ENCODE measurements around the gene OSM.

The OSM gene

GRCh38 chr22:30240541-30241417, 25.9 kb downstream of the OSM start:
- no peak overlapping the region for H4K8ac ChIP-seq (ENCODE audit: low read depth, low read length)
- no peak overlapping the region for H4K5ac ChIP-seq (ENCODE audit: low read length)
- H2AK5ac ChIP-seq (ENCODE audit: low read length): no peak overlapping the region
- no peaks in the 10 kb centered on the region for H3K79me2 ChIP-seq (ENCODE audit: control insufficient read depth, insufficient read depth, low read length)
- no peak for DNase-seq
- H3K79me1 ChIP-seq (ENCODE audit: low read length): no peaks in the 10 kb centered on the region
- H3K4me1 ChIP-seq (ENCODE audit: control insufficient read depth, low read depth, low read length): peaks cover 8% of the 10 kb centered on the region
- no peak overlapping the region for H3K4me2 ChIP-seq (ENCODE audit: low read length)
- no peak overlapping the region for H2BK120ac ChIP-seq (ENCODE audit: low read depth, low read length)
- no CpG with 5 or more reads among the region's 24 CpGs for WGBS (ENCODE audit: extremely low coverage, insufficient coverage, low lambda C conversion rate)
- H3K27ac ChIP-seq (ENCODE audit: low read depth, low read length): no peak overlapping the region
- H3K27me3 ChIP-seq (ENCODE audit: insufficient read depth, low read length, poor library complexity): no peaks in the 10 kb centered on the region
- H3K4me3 ChIP-seq (ENCODE audit: low read length): no peak overlapping the region
- H3K4ac ChIP-seq (ENCODE audit: low read depth, low read length): no peak overlapping the region
- no peak overlapping the region for H2BK15ac ChIP-seq (replicated peaks; ENCODE audit: low read depth)
- no peak overlapping the region for H3K23ac ChIP-seq (ENCODE audit: low read length)
- H3K9ac ChIP-seq (ENCODE audit: low read length): no peak overlapping the region
- no peak overlapping the region for H3K18ac ChIP-seq (ENCODE audit: low read length)
- no peak overlapping the region for H3K56ac ChIP-seq (ENCODE audit: low read length)
- no peak overlapping the region for H2BK5ac ChIP-seq (ENCODE audit: low read length)
- no peaks in the 10 kb centered on the region for H3K36me3 ChIP-seq (ENCODE audit: control insufficient read depth, insufficient read depth, low read length)

- H3K4me2 ChIP-seq (ENCODE audit: low read length): no peak overlapping the region
- no peak overlapping the region for H2BK5ac ChIP-seq (ENCODE audit: low read length)
- H2BK15ac ChIP-seq (replicated peaks; ENCODE audit: low read depth): no peak overlapping the region
- H3K79me2 ChIP-seq (ENCODE audit: control insufficient read depth, insufficient read depth, low read length): no peaks in the 10 kb centered on the region
- no peak overlapping the region for H3K18ac ChIP-seq (ENCODE audit: low read length)
- H4K5ac ChIP-seq (ENCODE audit: low read length): no peak overlapping the region
- no peak overlapping the region for H2AK5ac ChIP-seq (ENCODE audit: low read length)
- no peak for DNase-seq
- H3K27ac ChIP-seq (ENCODE audit: low read depth, low read length): no peak overlapping the region
- no peak overlapping the region for H3K56ac ChIP-seq (ENCODE audit: low read length)
- no peak overlapping the region for H3K4me3 ChIP-seq (ENCODE audit: low read length)
- H3K27me3 ChIP-seq (ENCODE audit: insufficient read depth, low read length, poor library complexity): no peaks in the 10 kb centered on the region
- H3K4ac ChIP-seq (ENCODE audit: low read depth, low read length): no peak overlapping the region
- WGBS (ENCODE audit: extremely low coverage, insufficient coverage, low lambda C conversion rate): no CpG with 5 or more reads among the region's 17 CpGs
- H3K23ac ChIP-seq (ENCODE audit: low read length): no peak overlapping the region
- H3K9ac ChIP-seq (ENCODE audit: low read length): no peak overlapping the region
- H3K36me3 ChIP-seq (ENCODE audit: control insufficient read depth, insufficient read depth, low read length): no peaks in the 10 kb centered on the region
- no peaks in the 10 kb centered on the region for H3K79me1 ChIP-seq (ENCODE audit: low read length)
- no peak overlapping the region for H4K8ac ChIP-seq (ENCODE audit: low read depth, low read length)
- peaks cover 11% of the 10 kb centered on the region for H3K4me1 ChIP-seq (ENCODE audit: control insufficient read depth, low read depth, low read length)
- H2BK120ac ChIP-seq (ENCODE audit: low read depth, low read length): no peak overlapping the region
Measured at GRCh38 chr22:30239488-30240405, 26.9 kb downstream of the OSM start.

- WGBS (ENCODE audit: extremely low coverage, insufficient coverage, low lambda C conversion rate): no CpG with 5 or more reads among the region's 27 CpGs
- Histone ChIP-seq H3K27me3 (ENCODE audit: insufficient read depth, low read length, poor library complexity) (no peaks in the 10 kb centered on the region), H2BK120ac (ENCODE audit: low read depth, low read length) (no peak overlapping the region), H3K79me2 (ENCODE audit: control insufficient read depth, insufficient read depth, low read length) (no peaks in the 10 kb centered on the region), H2AK5ac (ENCODE audit: low read length) (no peak overlapping the region), H3K4me3 (ENCODE audit: low read length) (no peak overlapping the region), H3K79me1 (ENCODE audit: low read length) (no peaks in the 10 kb centered on the region), H3K23ac (ENCODE audit: low read length) (no peak overlapping the region), H2BK5ac (ENCODE audit: low read length) (no peak overlapping the region), H2BK15ac (replicated peaks; ENCODE audit: low read depth) (no peak overlapping the region), H3K4me2 (ENCODE audit: low read length) (no peak overlapping the region), H3K27ac (ENCODE audit: low read depth, low read length) (no peak overlapping the region), H3K36me3 (ENCODE audit: control insufficient read depth, insufficient read depth, low read length) (no peaks in the 10 kb centered on the region), H3K4ac (ENCODE audit: low read depth, low read length) (no peak overlapping the region), H3K4me1 (ENCODE audit: control insufficient read depth, low read depth, low read length) (peaks cover 11% of the 10 kb centered on the region), H4K5ac (ENCODE audit: low read length) (no peak overlapping the region), H3K56ac (ENCODE audit: low read length) (peak overlapping the region; percentile 53), H4K8ac (ENCODE audit: low read depth, low read length) (no peak overlapping the region), H3K9ac (ENCODE audit: low read length) (no peak overlapping the region), H3K18ac (ENCODE audit: low read length) (no peak overlapping the region)
- DNase-seq: peak; percentile 60
Measured at GRCh38 chr22:30238661-30239487, 27.8 kb downstream of the OSM start.

GRCh38 chr22:30238136-30238535, 28.5 kb downstream of the OSM start:
- Histone ChIP-seq H4K5ac (ENCODE audit: low read length) (no peak overlapping the region), H3K4me3 (ENCODE audit: low read length) (no peak overlapping the region), H3K79me1 (ENCODE audit: low read length) (no peaks in the 10 kb centered on the region), H3K4me2 (ENCODE audit: low read length) (no peak overlapping the region), H3K36me3 (ENCODE audit: control insufficient read depth, insufficient read depth, low read length) (no peaks in the 10 kb centered on the region), H3K56ac (ENCODE audit: low read length) (peak overlapping the region; percentile 22), H2BK5ac (ENCODE audit: low read length) (no peak overlapping the region), H3K4me1 (ENCODE audit: control insufficient read depth, low read depth, low read length) (peaks cover 11% of the 10 kb centered on the region), H3K79me2 (ENCODE audit: control insufficient read depth, insufficient read depth, low read length) (no peaks in the 10 kb centered on the region), H3K27ac (ENCODE audit: low read depth, low read length) (no peak overlapping the region), H4K8ac (ENCODE audit: low read depth, low read length) (no peak overlapping the region), H3K27me3 (ENCODE audit: insufficient read depth, low read length, poor library complexity) (no peaks in the 10 kb centered on the region), H2BK15ac (replicated peaks; ENCODE audit: low read depth) (no peak overlapping the region), H3K9ac (ENCODE audit: low read length) (no peak overlapping the region), H2AK5ac (ENCODE audit: low read length) (no peak overlapping the region), H3K4ac (ENCODE audit: low read depth, low read length) (no peak overlapping the region), H2BK120ac (ENCODE audit: low read depth, low read length) (no peak overlapping the region), H3K23ac (ENCODE audit: low read length) (no peak overlapping the region), H3K18ac (ENCODE audit: low read length) (no peak overlapping the region)
- no CpG with 5 or more reads among the region's 9 CpGs for WGBS (ENCODE audit: extremely low coverage, insufficient coverage, low lambda C conversion rate)
- no peak for DNase-seq

GRCh38 chr22:30236875-30237274, 29.8 kb downstream of the OSM start:
- H2BK120ac ChIP-seq (ENCODE audit: low read depth, low read length): no peak overlapping the region
- H3K27ac ChIP-seq (ENCODE audit: low read depth, low read length): no peak overlapping the region
- H3K27me3 ChIP-seq (ENCODE audit: insufficient read depth, low read length, poor library complexity): no peaks in the 10 kb centered on the region
- no peak overlapping the region for H4K8ac ChIP-seq (ENCODE audit: low read depth, low read length)
- H3K4me1 ChIP-seq (ENCODE audit: control insufficient read depth, low read depth, low read length): peaks cover 11% of the 10 kb centered on the region
- WGBS (ENCODE audit: extremely low coverage, insufficient coverage, low lambda C conversion rate): no CpG with 5 or more reads among the region's 5 CpGs
- no peak overlapping the region for H2BK5ac ChIP-seq (ENCODE audit: low read length)
- no peak overlapping the region for H2AK5ac ChIP-seq (ENCODE audit: low read length)
- no peak overlapping the region for H3K4me2 ChIP-seq (ENCODE audit: low read length)
- no peak overlapping the region for H3K4ac ChIP-seq (ENCODE audit: low read depth, low read length)
- H3K56ac ChIP-seq (ENCODE audit: low read length): no peak overlapping the region
- H3K9ac ChIP-seq (ENCODE audit: low read length): no peak overlapping the region
- no peak overlapping the region for H4K5ac ChIP-seq (ENCODE audit: low read length)
- no peak overlapping the region for H2BK15ac ChIP-seq (replicated peaks; ENCODE audit: low read depth)
- DNase-seq: no peak
- no peaks in the 10 kb centered on the region for H3K36me3 ChIP-seq (ENCODE audit: control insufficient read depth, insufficient read depth, low read length)
- H3K79me1 ChIP-seq (ENCODE audit: low read length): no peaks in the 10 kb centered on the region
- H3K18ac ChIP-seq (ENCODE audit: low read length): no peak overlapping the region
- no peak overlapping the region for H3K23ac ChIP-seq (ENCODE audit: low read length)
- no peaks in the 10 kb centered on the region for H3K79me2 ChIP-seq (ENCODE audit: control insufficient read depth, insufficient read depth, low read length)
- H3K4me3 ChIP-seq (ENCODE audit: low read length): no peak overlapping the region

All from mesendoderm (in vitro differentiated cells).